Endothelial cell of umbilical vein (primary cell): Measurements from ENCODE around the gene PKD2L2.

Experiments
- EZH2 ChIP-seq: IDR thresholded peaks from 2 replicates; pipeline ENCODE4 v1.6.1; 2012; ENCODE audit warnings: borderline replicate concordance, low read depth, mild to moderate bottlenecking, moderate library complexity, low read length, inconsistent platforms; ENCODE audit not compliant: severe bottlenecking
- FOS ChIP-seq: IDR thresholded peaks from 2 replicates; pipeline ENCODE4 v1.6.1; 2011; ENCODE audit warnings: mild to moderate bottlenecking, low read length, moderate library complexity, borderline replicate concordance; ENCODE audit not compliant: insufficient read depth
- MAX ChIP-seq: IDR thresholded peaks from 2 replicates; pipeline ENCODE4 v1.6.1; 2011; ENCODE audit not compliant: insufficient read depth, insufficient read length
- POLR2A ChIP-seq: IDR thresholded peaks from 2 replicates; pipeline ENCODE4 v1.6.1; 2012; ENCODE audit warnings: low read depth, mild to moderate bottlenecking, control low read depth, low read length
- POLR2AphosphoS5 ChIP-seq: IDR thresholded peaks from 2 replicates; pipeline ENCODE4 v1.6.1; 2012; ENCODE audit warnings: low read depth, mild to moderate bottlenecking, control low read depth, low read length, moderate library complexity; ENCODE audit not compliant: insufficient read depth
- TF ChIP-seq, protein P1 (sequence below), 2 donors: IDR thresholded peaks; 1 replicate in 1 of 2; 2 replicates in 1 of 2; pipeline ENCODE4 v1.5.1; 2011; ENCODE audit warnings: low read length in 2 of 2, mild to moderate bottlenecking in 2 of 2, moderate library complexity in 2 of 2, control low read depth in 1 of 2, inconsistent platforms in 1 of 2, low read depth in 1 of 2; ENCODE audit not compliant: insufficient read depth in 1 of 2; ENCODE audit errors: extremely low read depth in 1 of 2

DNA sequence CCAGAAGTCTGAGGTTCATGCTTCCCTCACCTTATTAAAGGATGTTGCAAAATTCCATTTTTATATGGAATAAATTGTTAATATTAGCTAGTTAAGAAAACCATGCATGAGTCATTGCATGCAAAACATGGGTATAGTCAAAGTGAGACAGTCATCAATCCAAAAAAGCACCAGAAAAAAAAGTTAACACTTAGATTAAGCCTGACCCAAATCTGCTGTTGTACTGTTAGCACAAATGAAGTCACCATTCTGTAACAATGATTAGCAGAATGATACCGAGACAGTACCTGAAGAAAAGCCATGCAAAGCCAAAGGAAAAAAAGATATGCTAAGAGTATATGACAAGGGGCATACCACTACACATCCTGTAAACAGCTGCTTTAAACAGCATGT is 49.5 kb downstream of the PKD2L2 start:
- TF ChIP-seq, protein P1, sequence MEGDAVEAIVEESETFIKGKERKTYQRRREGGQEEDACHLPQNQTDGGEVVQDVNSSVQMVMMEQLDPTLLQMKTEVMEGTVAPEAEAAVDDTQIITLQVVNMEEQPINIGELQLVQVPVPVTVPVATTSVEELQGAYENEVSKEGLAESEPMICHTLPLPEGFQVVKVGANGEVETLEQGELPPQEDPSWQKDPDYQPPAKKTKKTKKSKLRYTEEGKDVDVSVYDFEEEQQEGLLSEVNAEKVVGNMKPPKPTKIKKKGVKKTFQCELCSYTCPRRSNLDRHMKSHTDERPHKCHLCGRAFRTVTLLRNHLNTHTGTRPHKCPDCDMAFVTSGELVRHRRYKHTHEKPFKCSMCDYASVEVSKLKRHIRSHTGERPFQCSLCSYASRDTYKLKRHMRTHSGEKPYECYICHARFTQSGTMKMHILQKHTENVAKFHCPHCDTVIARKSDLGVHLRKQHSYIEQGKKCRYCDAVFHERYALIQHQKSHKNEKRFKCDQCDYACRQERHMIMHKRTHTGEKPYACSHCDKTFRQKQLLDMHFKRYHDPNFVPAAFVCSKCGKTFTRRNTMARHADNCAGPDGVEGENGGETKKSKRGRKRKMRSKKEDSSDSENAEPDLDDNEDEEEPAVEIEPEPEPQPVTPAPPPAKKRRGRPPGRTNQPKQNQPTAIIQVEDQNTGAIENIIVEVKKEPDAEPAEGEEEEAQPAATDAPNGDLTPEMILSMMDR (IDR thresholded peaks at IDR 0.05; ENCODE audit: extremely low read depth in 1 of 2, insufficient read depth in 1 of 2, low read depth in 1 of 2, low read length in 2 of 2) = no peak
- no peak for TF ChIP-seq POLR2AphosphoS5
- TF ChIP-seq POLR2A = no peak
- TF ChIP-seq FOS = no peak
- no peak for TF ChIP-seq EZH2
- TF ChIP-seq MAX = no peak
